Gastrocnemius medialis (tissue), 4 donors: ENCODE data around the gene CAP1. TPM values are rescaled to one million over a fixed set of nuclear protein-coding genes. Genes with fewer than 3 reads are reported as not detected.
A peak's percentile ranks its signal among the peaks of the same experiment; 100 is the strongest.

Experiments used
- ATAC-seq, 2 donors: fragments of 150-250 bp; one replicate each; pipeline ENCODE4 v1.9.1; 2016
- DNase-seq, 2 donors: peaks; one replicate each; pipeline ENCODE4 v3.0.0-alpha.2; 2019
- H3K27ac ChIP-seq, 4 donors: fragments of 200-600 bp; sonication (generic); 1 replicate in 1 of 4; 2 replicates in 3 of 4; pipeline ENCODE4 v1.5.1; 2016 to 2018; ENCODE audit warnings: mild to moderate bottlenecking in 2 of 4, moderate library complexity in 1 of 4
- H3K27me3 ChIP-seq, 3 donors: fragments of 200-600 bp; sonication (generic) in 2 of 3; 1 replicate in 1 of 3; 2 replicates in 2 of 3; pipeline versions ENCODE4 v1.5.1 to v1.6.0; 2016 to 2019; ENCODE audit warnings: mild to moderate bottlenecking in 1 of 3, moderate library complexity in 1 of 3
- H3K36me3 ChIP-seq, 2 donors: fragments of 200-600 bp; sonication (generic) in 1 of 2; one replicate each; pipeline ENCODE4 v1.5.1; 2017 to 2018
- H3K4me1 ChIP-seq, 2 donors: fragments of 200-600 bp; sonication (generic) in 1 of 2; one replicate each; pipeline ENCODE4 v1.5.1; 2016 to 2017; ENCODE audit warnings: mild to moderate bottlenecking in 2 of 2
- H3K4me3 ChIP-seq, 4 donors: fragments of 200-600 bp; sonication (generic) in 3 of 4; 1 replicate in 1 of 4; 2 replicates in 3 of 4; pipeline ENCODE4 v1.5.1; 2016 to 2019; ENCODE audit warnings: mild to moderate bottlenecking in 2 of 4
- H3K9me3 ChIP-seq, 3 donors: fragments of 200-600 bp; sonication (generic) in 2 of 3; 1 replicate in 1 of 3; 2 replicates in 2 of 3; pipeline ENCODE4 v1.5.1; 2016 to 2019
- CTCF ChIP-seq, 5 experiments: fragments of 450-650 bp in 3 of 5; fragments of 200-600 bp in 2 of 5; sonication (generic) in 2 of 5; IDR thresholded peaks in 4 of 5; conservative IDR thresholded peaks in 1 of 5; 1 replicate in 4 of 5; 2 replicates in 1 of 5; pipeline ENCODE4 v1.5.1; 2016 to 2019; ENCODE audit warnings: antibody characterized with exemption in 5 of 5, mild to moderate bottlenecking in 3 of 5, moderate library complexity in 3 of 5
- POLR2A ChIP-seq, 2 donors: fragments of 450-650 bp; IDR thresholded peaks; one replicate each; pipeline ENCODE4 v1.6.1; 2017; ENCODE audit warnings: antibody characterized with exemption in 2 of 2, mild to moderate bottlenecking in 2 of 2, moderate library complexity in 2 of 2
- in situ Hi-C, 4 donors: fragments of 200-750 bp; cut with MboI; loops; one replicate each; pipeline versions ENCODE4 v1.15.0 to v1.8.0; 2017; ENCODE audit warnings: low sequenced_read_pairs in 4 of 4
- intact Hi-C: fragments of 100-400 bp; cut with DNase I; formaldehyde crosslinking; loops from one replicate; pipeline ENCODE4 v1.15.1; 2023; ENCODE audit warnings: low total_unique reads
- total RNA-seq, 4 donors: library from RNA; depleted of rRNA; stranded (reverse); fragments of >200 nt; gene quantifications; one replicate each; pipeline versions ENCODE4 v1.1.0 to v1.2.3, GENCODE V29; 2016

The CAP1 gene
- total RNA-seq, 4 donors from 2014 or later: 35.5 to 67.0 (median 48.7) TPM

GRCh38 chr1:40029608-40030007 is 10.9 kb upstream of the CAP1 start:
- Histone ChIP-seq H3K27me3 (no peaks in the 10 kb centered on the region), H3K27ac (no peak overlapping the region), H3K4me1 (peaks cover 0 to 9% of the 10 kb centered on the region in 2 donors), H3K9me3 (no peaks in the 10 kb centered on the region), H3K36me3 (no peaks in the 10 kb centered on the region), H3K4me3 (no peak overlapping the region)
- intact Hi-C loops (no loop called here), in situ Hi-C loops (loop anchor here in 1 of 4 donors (5.0 to 10.0 kb wide), 2 partner anchors 105 to 212 kb away; no protein-coding TSS in a partner anchor)
- DNase-seq: no peak
- TF ChIP-seq CTCF (IDR thresholded peaks at IDR 0.05 in 4 of 5, conservative IDR thresholded peaks at IDR 0.05 in 1 of 5): no peak
- no peak for TF ChIP-seq POLR2A (IDR thresholded peaks at IDR 0.05)
- ATAC-seq: no peak

- TF ChIP-seq POLR2A (IDR thresholded peaks at IDR 0.05): no peak
- TF ChIP-seq CTCF (IDR thresholded peaks at IDR 0.05 in 4 of 5, conservative IDR thresholded peaks at IDR 0.05 in 1 of 5): no peak
- no peaks in the 10 kb centered on the region for H3K36me3 ChIP-seq
- ATAC-seq (no peak), DNase-seq (no peak)
- no peaks in the 10 kb centered on the region for H3K27me3 ChIP-seq
- in situ Hi-C loops: loop anchor here in 1 of 4 donors (5.0 to 10.0 kb wide), 2 partner anchors 106 to 213 kb away; no protein-coding TSS in a partner anchor
- H3K4me3 ChIP-seq: no peak overlapping the region
- H3K4me1 ChIP-seq: peaks cover 1 to 9% of the 10 kb centered on the region in 2 donors
- no peak overlapping the region for H3K27ac ChIP-seq
- no peaks in the 10 kb centered on the region for H3K9me3 ChIP-seq
- intact Hi-C loops: no loop called here
Measured at GRCh38 chr1:40030528-40031135, 9.9 kb upstream of the CAP1 start.

GRCh38 chr1:40032240-40032891 is 8.2 kb upstream of the CAP1 start:
- in situ Hi-C loops: loop anchor here in 1 of 4 donors (5.0 to 10.0 kb wide), 2 partner anchors 108 to 215 kb away; no protein-coding TSS in a partner anchor

GRCh38 chr1:40034869-40035268 is 5.7 kb upstream of the CAP1 start:
- peaks cover 29 to 33% of the 10 kb centered on the region in 2 donors for H3K4me1 ChIP-seq
- intact Hi-C loops (loop anchor here (5.0 kb wide), 1 partner anchor 357 kb away; no protein-coding TSS in a partner anchor), in situ Hi-C loops (loop anchor here in 1 of 4 donors (5.0 to 10.0 kb wide), 2 partner anchors 110 to 218 kb away; no protein-coding TSS in a partner anchor)
- ATAC-seq (no peak), DNase-seq (no peak)
- no peak overlapping the region for H3K4me3 ChIP-seq
- H3K27me3 ChIP-seq: no peaks in the 10 kb centered on the region
- H3K27ac ChIP-seq: peak overlapping the region in 3 of 4 donors; percentile 19 to 99 (median 28)
- no peak for TF ChIP-seq CTCF (IDR thresholded peaks at IDR 0.05 in 4 of 5, conservative IDR thresholded peaks at IDR 0.05 in 1 of 5)
- no peak for TF ChIP-seq POLR2A (IDR thresholded peaks at IDR 0.05)
- H3K9me3 ChIP-seq: no peaks in the 10 kb centered on the region
- H3K36me3 ChIP-seq: no peaks in the 10 kb centered on the region

More at GRCh38 chr1:40032240-40032891, 8.2 kb upstream of the CAP1 start:
- DNase-seq (peak; percentile 39 to 43), ATAC-seq (peak; percentile 73 to 83)
- Histone ChIP-seq H3K4me1 (peaks cover 19 to 25% of the 10 kb centered on the region in 2 donors), H3K4me3 (no peak overlapping the region), H3K9me3 (no peaks in the 10 kb centered on the region), H3K36me3 (no peaks in the 10 kb centered on the region), H3K27me3 (no peaks in the 10 kb centered on the region), H3K27ac (no peak overlapping the region)
- intact Hi-C loops: loop anchor here (2.0 kb wide), 2 partner anchors 114 to 216 kb away; no protein-coding TSS in a partner anchor
- TF ChIP-seq POLR2A (IDR thresholded peaks at IDR 0.05) (no peak), CTCF (IDR thresholded peaks at IDR 0.05 in 4 of 5, conservative IDR thresholded peaks at IDR 0.05 in 1 of 5) (peak in 4 of 5 experiments; percentile 26 to 59 (median 44))
